ENCODE data around the gene OR2T3.
"Not testable (repeated sequence)": the region's sequence is repeated elsewhere in the genome, so short reads cannot be mapped to it uniquely, and the experiment has no call there.

Gene OR2T3

GRCh38 chr1:248472111-248472510, 1.0 kb upstream of the OR2T3 start:
- not testable (repeated sequence) for DNase-seq

- DNase-seq: not testable (repeated sequence)
Measured at GRCh38 chr1:248475660-248476059, 2.5 kb downstream of the OR2T3 start.

GRCh38 chr1:248481686-248482579, 8.8 kb downstream of the OR2T3 start:
- not testable (repeated sequence) for DNase-seq

GRCh38 chr1:248488289-248488688, 15.1 kb downstream of the OR2T3 start, which contains the start of gene OR2T5:
OR2T5 (plus strand) TSS chr1:248488589; CDS start chr1:248488589, 0 bp downstream.
- DNase-seq: not testable (repeated sequence)

GRCh38 chr1:248496661-248497060, 23.5 kb downstream of the OR2T3 start:
- not testable (repeated sequence) for DNase-seq

GRCh38 chr1:248500305-248501035, 27.3 kb downstream of the OR2T3 start:
- not testable (repeated sequence) for DNase-seq

- DNase-seq: not testable (repeated sequence)
Measured at GRCh38 chr1:248507773-248508172, 34.6 kb downstream of the OR2T3 start, which contains the start of gene OR2G6. OR2G6 (plus strand) TSS chr1:248508073; CDS start chr1:248521647, 13,574 bp downstream.

- DNase-seq: not testable (repeated sequence)
Measured at GRCh38 chr1:248510217-248510616, 37.1 kb downstream of the OR2T3 start.

- no peak for DNase-seq
Measured at GRCh38 chr1:248521856-248522255, 48.7 kb downstream of the OR2T3 start.
